Neural progenitor cell (in vitro differentiated cells): ENCODE data around the gene GPR162.

ENCODE experiments used
- CTCF ChIP-seq: fragments of 200-600 bp; sonication (generic); IDR thresholded peaks from 2 replicates; pipeline ENCODE4 v1.5.1; 2017; ENCODE audit warnings: antibody characterized with exemption, mild to moderate bottlenecking
- EZH2 ChIP-seq: fragments of 200-600 bp; sonication (generic); IDR thresholded peaks from 2 replicates; pipeline ENCODE4 v1.6.1; 2017; ENCODE audit warnings: antibody characterized with exemption, mild to moderate bottlenecking, moderate library complexity

GRCh38 chr12:6775185-6776174, 46.1 kb upstream of the GPR162 start:
- TF ChIP-seq CTCF (no peak), EZH2 (no peak)
